GM23338 (cell line): ENCODE results near the gene DAZAP1. TPM values are rescaled to one million over a fixed set of nuclear protein-coding genes. Genes with fewer than 3 reads are reported as not detected.

Experiments
- ATAC-seq: fragments of 200-7000 bp; cut with Tn5 transposase; 3 replicates; pipeline ENCODE4 v1.9.1; 2020
- DNase-seq: peaks from one replicate; pipeline ENCODE4 v3.0.0-alpha.2; 2015; ENCODE audit warnings: low spot score
- H2AFZ ChIP-seq: fragments of 200-600 bp; sonication (generic); 2 replicates; pipeline ENCODE4 v1.8.0; 2016; ENCODE audit warnings: antibody characterized with exemption, mild to moderate bottlenecking, moderate library complexity
- H3F3A ChIP-seq: fragments of 200-600 bp; sonication (generic); replicated peaks from 2 replicates; pipeline ENCODE4 v1.8.0; 2017; ENCODE audit warnings: antibody characterized with exemption, mixed run types, low read depth
- H3K27ac ChIP-seq: fragments of 200-600 bp; sonication (generic); 2 replicates; pipeline ENCODE4 v1.6.1; 2016; ENCODE audit warnings: low read depth
- H3K27me3 ChIP-seq: fragments of 200-600 bp; sonication (generic); 2 replicates; pipeline ENCODE4 v1.8.0; 2016; ENCODE audit warnings: mild to moderate bottlenecking, mixed run types, moderate library complexity; ENCODE audit not compliant: insufficient read depth
- H3K36me3 ChIP-seq: fragments of 200-600 bp; sonication (generic); 2 replicates; pipeline ENCODE4 v1.8.0; 2016; ENCODE audit warnings: mild to moderate bottlenecking; ENCODE audit not compliant: insufficient read depth
- H3K4me1 ChIP-seq: fragments of 200-600 bp; sonication (generic); 2 replicates; pipeline ENCODE4 v1.8.0; 2016; ENCODE audit warnings: mild to moderate bottlenecking, moderate library complexity; ENCODE audit not compliant: insufficient read depth
- H3K4me2 ChIP-seq: fragments of 200-600 bp; sonication (generic); 2 replicates; pipeline ENCODE4 v1.7.1; 2017; ENCODE audit warnings: mixed run types
- H3K4me3 ChIP-seq: fragments of 200-600 bp; sonication (generic); 2 replicates; pipeline ENCODE4 v1.6.1; 2016; ENCODE audit warnings: mixed run types
- H3K79me2 ChIP-seq: fragments of 200-600 bp; sonication (generic); replicated peaks from 2 replicates; pipeline ENCODE4 v1.8.0; 2017; ENCODE audit warnings: mild to moderate bottlenecking; ENCODE audit not compliant: insufficient read depth
- H3K9me2 ChIP-seq: fragments of 200-600 bp; sonication (generic); 2 replicates; pipeline ENCODE4 v1.8.0; 2017; ENCODE audit not compliant: insufficient read depth
- H4K20me1 ChIP-seq: fragments of 200-600 bp; sonication (generic); replicated peaks from 2 replicates; pipeline ENCODE4 v1.8.0; 2017; ENCODE audit warnings: mild to moderate bottlenecking; ENCODE audit not compliant: insufficient read depth
- H3K27ac Mint-ChIP-seq: 2 replicates; pipeline ENCODE4 v1.8.0; 2020; ENCODE audit warnings: inconsistent platforms, mild to moderate bottlenecking, moderate library complexity, mixed read lengths
- H3K27me3 Mint-ChIP-seq: 3 replicates; pipeline ENCODE4 v1.8.0; 2022; ENCODE audit warnings: low read depth, mild to moderate bottlenecking, moderate library complexity, mixed read lengths, inconsistent platforms; ENCODE audit not compliant: insufficient read depth, poor library complexity
- H3K36me3 Mint-ChIP-seq: 3 replicates; pipeline ENCODE4 v1.8.0; 2021; ENCODE audit warnings: low read depth, mild to moderate bottlenecking, inconsistent platforms, moderate library complexity, mixed read lengths
- H3K4me1 Mint-ChIP-seq: 3 replicates; pipeline ENCODE4 v1.8.0; 2020; ENCODE audit warnings: mild to moderate bottlenecking, inconsistent platforms, mixed read lengths
- H3K4me3 Mint-ChIP-seq: 3 replicates; pipeline ENCODE4 v1.8.0; 2021; ENCODE audit warnings: moderate library complexity, mild to moderate bottlenecking, inconsistent platforms, mixed read lengths
- H3K9me3 Mint-ChIP-seq: 3 replicates; pipeline ENCODE4 v1.8.0; 2020; ENCODE audit warnings: moderate library complexity, mild to moderate bottlenecking, inconsistent platforms, mixed read lengths
- CTCF ChIP-seq, 2 experiments: fragments of 200-600 bp in 1 of 2; sonication (generic) in 1 of 2; conservative IDR thresholded peaks; 2 replicates each; pipeline versions ENCODE4 v1.5.1 to v1.6.1; 2016 to 2017; ENCODE audit warnings: antibody characterized with exemption in 2 of 2, low read depth in 2 of 2, mild to moderate bottlenecking in 2 of 2, moderate library complexity in 1 of 2
- EZH2 ChIP-seq: fragments of 200-600 bp; sonication (generic); IDR thresholded peaks from one replicate; pipeline ENCODE4 v1.8.0; 2017; ENCODE audit warnings: antibody characterized with exemption, mild to moderate bottlenecking, low read depth; ENCODE audit not compliant: unreplicated experiment
- NANOG ChIP-seq: IDR thresholded peaks from 2 replicates; pipeline ENCODE4 v1.6.1; 2016; ENCODE audit warnings: antibody characterized with exemption, borderline replicate concordance
- ZNF114 ChIP-seq: fragments of 250-450 bp; sonication (Bioruptor Pico); IDR thresholded peaks from 2 replicates; pipeline ENCODE4 v1.5.0; 2020; ENCODE audit warnings: mild to moderate bottlenecking, moderate library complexity
- polyA plus RNA-seq: library from polyadenylated mRNA; unstranded; fragments of >200 nt; fragmentation: Nextera tagmentation; extraction: Ambion mirVana; gene quantifications from 2 replicates; pipeline ENCODE4 v1.2.1, GENCODE V29; 2016
- total RNA-seq: library from RNA; depleted of rRNA; stranded (reverse); fragments of >200 nt; shearing (Covaris generic); gene quantifications from 2 replicates; pipeline ENCODE4 v1.2.3, GENCODE V29; 2014
- TF ChIP-seq, protein P1 (sequence below): fragments of 250-450 bp; sonication (Bioruptor Pico); IDR thresholded peaks from 2 replicates; pipeline ENCODE4 v1.5.0; 2020; ENCODE audit warnings: mild to moderate bottlenecking, moderate library complexity
- TF ChIP-seq, protein P2 (sequence below): IDR thresholded peaks from 2 replicates; pipeline ENCODE4 v1.6.1; 2016; ENCODE audit warnings: antibody characterized with exemption

Gene DAZAP1
- total and polyA plus RNA-seq, 2 experiments from 2014 or later = 44.1 to 194 TPM

DNA sequence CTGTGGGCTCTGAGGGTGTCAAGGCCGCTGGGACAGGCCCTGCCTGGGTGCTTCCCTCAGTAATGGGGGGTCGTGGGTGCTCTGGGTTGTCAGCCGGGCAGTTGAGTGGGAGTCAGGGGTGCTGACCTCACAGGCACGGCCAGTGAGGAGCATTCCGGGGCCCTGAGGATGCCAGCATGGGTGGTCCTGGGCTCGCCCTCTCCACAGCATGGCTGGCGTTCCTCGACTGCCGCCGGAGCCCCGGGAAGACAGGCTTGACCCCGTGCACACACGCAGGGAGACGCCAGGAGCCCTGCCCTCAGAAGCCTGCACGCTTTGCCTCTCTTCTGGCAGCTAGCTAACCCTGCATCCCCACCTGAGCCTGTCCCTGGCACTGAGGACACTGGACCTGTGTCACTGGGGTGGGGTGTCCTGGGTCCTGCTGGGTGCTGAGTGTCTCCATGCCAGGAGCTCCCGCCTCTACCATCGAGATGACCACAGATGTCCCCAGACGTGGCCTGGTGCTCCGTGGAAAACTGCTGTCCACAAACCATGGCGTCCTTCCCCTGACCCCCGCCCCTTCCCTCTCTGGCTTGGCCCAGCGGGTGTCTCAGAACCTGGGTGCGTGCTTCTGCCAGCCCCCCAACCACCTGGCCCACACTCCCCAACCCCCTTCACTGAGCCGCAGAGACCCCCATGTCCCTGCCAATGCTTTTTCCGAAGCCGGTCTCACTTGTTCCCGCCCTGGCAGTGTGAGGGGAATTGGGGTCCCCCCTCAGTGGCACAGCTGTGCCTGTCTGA is 28.1 kb upstream of the DAZAP1 start (continued):
- TF ChIP-seq, protein P1, sequence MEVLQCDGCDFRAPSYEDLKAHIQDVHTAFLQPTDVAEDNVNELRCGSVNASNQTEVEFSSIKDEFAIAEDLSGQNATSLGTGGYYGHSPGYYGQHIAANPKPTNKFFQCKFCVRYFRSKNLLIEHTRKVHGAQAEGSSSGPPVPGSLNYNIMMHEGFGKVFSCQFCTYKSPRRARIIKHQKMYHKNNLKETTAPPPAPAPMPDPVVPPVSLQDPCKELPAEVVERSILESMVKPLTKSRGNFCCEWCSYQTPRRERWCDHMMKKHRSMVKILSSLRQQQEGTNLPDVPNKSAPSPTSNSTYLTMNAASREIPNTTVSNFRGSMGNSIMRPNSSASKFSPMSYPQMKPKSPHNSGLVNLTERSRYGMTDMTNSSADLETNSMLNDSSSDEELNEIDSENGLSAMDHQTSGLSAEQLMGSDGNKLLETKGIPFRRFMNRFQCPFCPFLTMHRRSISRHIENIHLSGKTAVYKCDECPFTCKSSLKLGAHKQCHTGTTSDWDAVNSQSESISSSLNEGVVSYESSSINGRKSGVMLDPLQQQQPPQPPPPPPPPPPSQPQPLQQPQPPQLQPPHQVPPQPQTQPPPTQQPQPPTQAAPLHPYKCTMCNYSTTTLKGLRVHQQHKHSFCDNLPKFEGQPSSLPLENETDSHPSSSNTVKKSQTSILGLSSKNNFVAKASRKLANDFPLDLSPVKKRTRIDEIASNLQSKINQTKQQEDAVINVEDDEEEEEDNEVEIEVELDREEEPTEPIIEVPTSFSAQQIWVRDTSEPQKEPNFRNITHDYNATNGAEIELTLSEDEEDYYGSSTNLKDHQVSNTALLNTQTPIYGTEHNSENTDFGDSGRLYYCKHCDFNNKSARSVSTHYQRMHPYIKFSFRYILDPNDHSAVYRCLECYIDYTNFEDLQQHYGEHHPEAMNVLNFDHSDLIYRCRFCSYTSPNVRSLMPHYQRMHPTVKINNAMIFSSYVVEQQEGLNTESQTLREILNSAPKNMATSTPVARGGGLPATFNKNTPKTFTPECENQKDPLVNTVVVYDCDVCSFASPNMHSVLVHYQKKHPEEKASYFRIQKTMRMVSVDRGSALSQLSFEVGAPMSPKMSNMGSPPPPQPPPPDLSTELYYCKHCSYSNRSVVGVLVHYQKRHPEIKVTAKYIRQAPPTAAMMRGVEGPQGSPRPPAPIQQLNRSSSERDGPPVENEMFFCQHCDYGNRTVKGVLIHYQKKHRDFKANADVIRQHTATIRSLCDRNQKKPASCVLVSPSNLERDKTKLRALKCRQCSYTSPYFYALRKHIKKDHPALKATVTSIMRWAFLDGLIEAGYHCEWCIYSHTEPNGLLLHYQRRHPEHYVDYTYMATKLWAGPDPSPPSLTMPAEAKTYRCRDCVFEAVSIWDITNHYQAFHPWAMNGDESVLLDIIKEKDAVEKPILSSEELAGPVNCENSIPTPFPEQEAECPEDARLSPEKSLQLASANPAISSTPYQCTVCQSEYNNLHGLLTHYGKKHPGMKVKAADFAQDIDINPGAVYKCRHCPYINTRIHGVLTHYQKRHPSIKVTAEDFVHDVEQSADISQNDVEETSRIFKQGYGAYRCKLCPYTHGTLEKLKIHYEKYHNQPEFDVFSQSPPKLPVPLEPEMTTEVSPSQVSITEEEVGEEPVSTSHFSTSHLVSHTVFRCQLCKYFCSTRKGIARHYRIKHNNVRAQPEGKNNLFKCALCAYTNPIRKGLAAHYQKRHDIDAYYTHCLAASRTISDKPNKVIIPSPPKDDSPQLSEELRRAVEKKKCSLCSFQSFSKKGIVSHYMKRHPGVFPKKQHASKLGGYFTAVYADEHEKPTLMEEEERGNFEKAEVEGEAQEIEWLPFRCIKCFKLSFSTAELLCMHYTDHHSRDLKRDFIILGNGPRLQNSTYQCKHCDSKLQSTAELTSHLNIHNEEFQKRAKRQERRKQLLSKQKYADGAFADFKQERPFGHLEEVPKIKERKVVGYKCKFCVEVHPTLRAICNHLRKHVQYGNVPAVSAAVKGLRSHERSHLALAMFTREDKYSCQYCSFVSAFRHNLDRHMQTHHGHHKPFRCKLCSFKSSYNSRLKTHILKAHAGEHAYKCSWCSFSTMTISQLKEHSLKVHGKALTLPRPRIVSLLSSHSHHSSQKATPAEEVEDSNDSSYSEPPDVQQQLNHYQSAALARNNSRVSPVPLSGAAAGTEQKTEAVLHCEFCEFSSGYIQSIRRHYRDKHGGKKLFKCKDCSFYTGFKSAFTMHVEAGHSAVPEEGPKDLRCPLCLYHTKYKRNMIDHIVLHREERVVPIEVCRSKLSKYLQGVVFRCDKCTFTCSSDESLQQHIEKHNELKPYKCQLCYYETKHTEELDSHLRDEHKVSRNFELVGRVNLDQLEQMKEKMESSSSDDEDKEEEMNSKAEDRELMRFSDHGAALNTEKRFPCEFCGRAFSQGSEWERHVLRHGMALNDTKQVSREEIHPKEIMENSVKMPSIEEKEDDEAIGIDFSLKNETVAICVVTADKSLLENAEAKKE (CRISPR knock-in tag) = no peak
- TF ChIP-seq ZNF114 (CRISPR knock-in tag) (no peak), CTCF (conservative IDR thresholded peaks at IDR 0.05; ENCODE audit: low read depth in 2 of 2) (no peak), NANOG (no peak)

DNA sequence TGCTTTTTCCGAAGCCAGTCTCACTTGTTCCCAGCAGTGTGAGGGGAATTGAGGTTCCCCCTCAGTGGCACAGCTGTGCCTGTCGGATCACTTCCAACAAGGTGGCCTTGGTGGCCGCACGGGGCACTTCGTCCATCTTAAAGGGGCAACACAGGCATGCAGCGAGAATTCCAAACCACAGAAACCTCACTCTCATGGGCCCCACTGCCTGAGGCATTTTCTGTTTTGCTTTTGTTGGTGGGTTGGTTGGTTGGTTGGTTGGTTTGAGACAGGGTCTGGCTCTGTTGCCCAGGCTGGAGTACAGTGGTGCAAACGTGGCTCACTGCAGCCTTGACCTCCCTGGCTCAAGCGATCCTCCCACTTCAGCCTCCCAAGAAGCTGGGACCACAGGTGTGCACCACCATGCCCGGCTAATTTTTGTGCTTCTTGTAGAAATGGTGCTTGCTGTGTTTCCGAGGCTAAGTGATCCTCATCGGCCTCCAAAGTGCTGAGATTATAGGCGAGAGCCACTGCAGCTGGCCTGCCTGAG is 27.4 kb upstream of the DAZAP1 start:
- ATAC-seq = no peak
- Mint-ChIP-seq H3K36me3 (peaks cover 24% of the 10 kb centered on the region), H3K4me1 (peaks cover 13% of the 10 kb centered on the region), H3K4me3 (no peak overlapping the region; the same call in 2 of the 3 replicates), H3K27ac (no peak overlapping the region), H3K27me3 (peaks cover 23% of the 10 kb centered on the region), H3K9me3 (peaks cover 5% of the 10 kb centered on the region)
- no peak overlapping the region for H2AFZ ChIP-seq
- peaks cover 13% of the 10 kb centered on the region for H3F3A ChIP-seq
- peaks cover 11% of the 10 kb centered on the region for H3K79me2 ChIP-seq
- H3K27ac ChIP-seq = no peak overlapping the region
- no peak for DNase-seq
- no peak overlapping the region for H3K4me3 ChIP-seq
- no peaks in the 10 kb centered on the region for H3K27me3 ChIP-seq
- TF ChIP-seq EZH2 = no peak
- TF ChIP-seq, protein P2, sequence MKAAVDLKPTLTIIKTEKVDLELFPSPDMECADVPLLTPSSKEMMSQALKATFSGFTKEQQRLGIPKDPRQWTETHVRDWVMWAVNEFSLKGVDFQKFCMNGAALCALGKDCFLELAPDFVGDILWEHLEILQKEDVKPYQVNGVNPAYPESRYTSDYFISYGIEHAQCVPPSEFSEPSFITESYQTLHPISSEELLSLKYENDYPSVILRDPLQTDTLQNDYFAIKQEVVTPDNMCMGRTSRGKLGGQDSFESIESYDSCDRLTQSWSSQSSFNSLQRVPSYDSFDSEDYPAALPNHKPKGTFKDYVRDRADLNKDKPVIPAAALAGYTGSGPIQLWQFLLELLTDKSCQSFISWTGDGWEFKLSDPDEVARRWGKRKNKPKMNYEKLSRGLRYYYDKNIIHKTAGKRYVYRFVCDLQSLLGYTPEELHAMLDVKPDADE = no peak
- H4K20me1 ChIP-seq = peaks cover 4% of the 10 kb centered on the region
- H3K4me1 ChIP-seq = peaks cover 16% of the 10 kb centered on the region; the same call in 1 of the 2 replicates
- no peaks in the 10 kb centered on the region for H3K9me2 ChIP-seq
- H3K4me2 ChIP-seq = no peak overlapping the region
- H3K36me3 ChIP-seq = no peaks in the 10 kb centered on the region; the same call in 1 of the 2 replicates
